NT2/D1 (cell line): Measurements from ENCODE around the gene PTGR2.

ENCODE experiments used
- SUZ12 ChIP-seq: IDR thresholded peaks from 2 replicates; pipeline ENCODE4 v1.6.1; 2011; ENCODE audit not compliant: insufficient read length, insufficient read depth; ENCODE audit errors: extremely low read depth
- YY1 ChIP-seq: IDR thresholded peaks from 2 replicates; pipeline ENCODE4 v1.6.1; 2011; ENCODE audit not compliant: insufficient read length, insufficient read depth

- TF ChIP-seq SUZ12 (no peak), YY1 (no peak)
Measured at GRCh38 chr14:73889376-73889775, 37.7 kb downstream of the PTGR2 start.
